DND-41 (cell line): ENCODE measurements around the gene SGSH.

Source experiments
- ATAC-seq: fragments of 200-7000 bp; cut with Tn5 transposase; 3 replicates; pipeline ENCODE4 v1.9.1; 2021; ENCODE audit warnings: low read depth; ENCODE audit not compliant: insufficient read depth
- DNase-seq: peaks from one replicate; pipeline ENCODE4 v3.0.0-alpha.2; 2020
- H2AFZ ChIP-seq: 2 replicates; pipeline ENCODE4 v1.6.0; 2012; ENCODE audit warnings: low read depth, low read length
- H3K27ac ChIP-seq: 2 replicates; pipeline ENCODE4 v1.5.1; 2012; ENCODE audit warnings: low read length, inconsistent platforms
- H3K27me3 ChIP-seq: fragments of 200-600 bp; sonication (generic); 2 replicates; pipeline ENCODE4 v1.6.0; 2012; ENCODE audit warnings: low read length, mild to moderate bottlenecking, inconsistent platforms; ENCODE audit not compliant: insufficient read depth, poor library complexity
- H3K36me3 ChIP-seq: 2 replicates; pipeline ENCODE4 v1.5.1; 2012; ENCODE audit warnings: low read length, inconsistent platforms; ENCODE audit not compliant: insufficient read depth
- H3K4me1 ChIP-seq: 2 replicates; pipeline ENCODE4 v1.5.1; 2012; ENCODE audit warnings: mild to moderate bottlenecking, low read length; ENCODE audit not compliant: insufficient read depth
- H3K4me2 ChIP-seq: 2 replicates; pipeline ENCODE4 v1.6.0; 2012; ENCODE audit warnings: mild to moderate bottlenecking, moderate library complexity, low read length, inconsistent platforms; ENCODE audit not compliant: insufficient read depth
- H3K4me3 ChIP-seq, 2 experiments: fragments of 200-600 bp in 1 of 2; shearing (Covaris generic) in 1 of 2; 2 replicates each; pipeline ENCODE4 v1.5.1; 2012 to 2016; ENCODE audit warnings: inconsistent platforms in 2 of 2, low read length in 2 of 2, mild to moderate bottlenecking in 2 of 2, low read depth in 1 of 2, moderate library complexity in 1 of 2
- H3K79me2 ChIP-seq: 2 replicates; pipeline ENCODE4 v1.6.0; 2012; ENCODE audit warnings: low read length, inconsistent platforms; ENCODE audit not compliant: insufficient read depth
- H3K9ac ChIP-seq: 2 replicates; pipeline ENCODE4 v1.6.0; 2012; ENCODE audit warnings: low read depth, mild to moderate bottlenecking, inconsistent platforms, low read length, moderate library complexity
- H3K9me3 ChIP-seq: 2 replicates; pipeline ENCODE4 v1.5.1; 2012; ENCODE audit warnings: low read length, moderate library complexity, mild to moderate bottlenecking, inconsistent platforms; ENCODE audit not compliant: insufficient read depth, severe bottlenecking
- H4K20me1 ChIP-seq: 2 replicates; pipeline ENCODE4 v1.6.0; 2012; ENCODE audit warnings: low read length; ENCODE audit not compliant: insufficient read depth
- CTCF ChIP-seq: IDR thresholded peaks from 2 replicates; pipeline ENCODE4 v1.5.1; 2012; ENCODE audit warnings: borderline replicate concordance, low read length, moderate library complexity, mild to moderate bottlenecking; ENCODE audit not compliant: poor library complexity, severe bottlenecking; ENCODE audit errors: extremely low read depth
- EZH2 ChIP-seq: IDR thresholded peaks from 3 replicates; pipeline ENCODE4 v1.6.1; 2012; ENCODE audit warnings: borderline replicate concordance, low read depth, mild to moderate bottlenecking, moderate library complexity, low read length, inconsistent platforms; ENCODE audit not compliant: severe bottlenecking

The SGSH gene

GRCh38 chr17:80184423-80184714 is 35.8 kb downstream of the SGSH start:
- no peak for DNase-seq
- Histone ChIP-seq H3K27me3 (peaks cover under 1% of the 10 kb centered on the region), H3K9ac (no peak overlapping the region), H3K4me2 (no peak overlapping the region), H4K20me1 (peaks cover 3% of the 10 kb centered on the region; the same call in 1 of the 2 replicates), H3K36me3 (no peaks in the 10 kb centered on the region), H3K9me3 (no peaks in the 10 kb centered on the region), H3K27ac (no peak overlapping the region), H2AFZ (no peak overlapping the region), H3K79me2 (no peaks in the 10 kb centered on the region), H3K4me1 (no peaks in the 10 kb centered on the region), H3K4me3 (no peak overlapping the region)
- TF ChIP-seq CTCF (no peak), EZH2 (no peak)
- no peak for ATAC-seq

GRCh38 chr17:80183581-80184422 is 36.3 kb downstream of the SGSH start:
- no peaks in the 10 kb centered on the region for H3K36me3 ChIP-seq
- H3K9ac ChIP-seq = no peak overlapping the region
- no peak for DNase-seq
- H3K79me2 ChIP-seq = no peaks in the 10 kb centered on the region
- peaks cover 5% of the 10 kb centered on the region for H3K27me3 ChIP-seq
- H2AFZ ChIP-seq = no peak overlapping the region
- peaks cover 3% of the 10 kb centered on the region; the same call in 1 of the 2 replicates for H4K20me1 ChIP-seq
- H3K4me2 ChIP-seq = no peak overlapping the region
- no peaks in the 10 kb centered on the region for H3K9me3 ChIP-seq
- no peak for TF ChIP-seq EZH2
- no peak for TF ChIP-seq CTCF
- no peaks in the 10 kb centered on the region for H3K4me1 ChIP-seq
- no peak overlapping the region for H3K27ac ChIP-seq
- no peak for ATAC-seq
- H3K4me3 ChIP-seq = no peak overlapping the region

GRCh38 chr17:80182845-80183223 is 37.3 kb downstream of the SGSH start:
- no peaks in the 10 kb centered on the region for H3K79me2 ChIP-seq
- H3K9me3 ChIP-seq = no peaks in the 10 kb centered on the region
- H4K20me1 ChIP-seq = peaks cover 3% of the 10 kb centered on the region; the same call in 1 of the 2 replicates
- no peak overlapping the region for H3K9ac ChIP-seq
- no peak overlapping the region for H3K4me3 ChIP-seq
- no peak overlapping the region for H2AFZ ChIP-seq
- no peak overlapping the region for H3K4me2 ChIP-seq
- H3K36me3 ChIP-seq = no peaks in the 10 kb centered on the region
- no peak for ATAC-seq
- no peak for DNase-seq
- no peaks in the 10 kb centered on the region for H3K4me1 ChIP-seq
- TF ChIP-seq EZH2 (no peak), CTCF (no peak)
- no peak overlapping the region for H3K27ac ChIP-seq
- H3K27me3 ChIP-seq = peaks cover 8% of the 10 kb centered on the region
